HepG2 (cell line): ENCODE results near the gene PLIN4. TPM values are rescaled to one million over a fixed set of nuclear protein-coding genes. Genes with fewer than 3 reads are reported as not detected.

Experiments used
- ESRRA ChIP-seq: sonication (generic); formaldehyde crosslinking; IDR thresholded peaks from 2 replicates; pipeline ENCODE4 v1.5.1; 2020; ENCODE audit warnings: mild to moderate bottlenecking, low read depth, missing genetic modification reagents
- HOXA3 ChIP-seq: sonication (generic); formaldehyde crosslinking; IDR thresholded peaks from 2 replicates; pipeline ENCODE4 v1.5.0; 2020; ENCODE audit warnings: missing genetic modification reagents
- KLF16 ChIP-seq, 2 experiments: sonication (generic) in 1 of 2; formaldehyde crosslinking in 1 of 2; IDR thresholded peaks; 2 replicates each; pipeline versions ENCODE4 v1.6.1 to v1.8.0; 2016 to 2023; ENCODE audit warnings: missing genetic modification reagents in 2 of 2, missing compliant biosample characterization in 1 of 2
- MEIS2 ChIP-seq: sonication (generic); formaldehyde crosslinking; IDR thresholded peaks from 2 replicates; pipeline ENCODE4 v1.9.0; 2021; ENCODE audit warnings: mild to moderate bottlenecking, missing genetic modification reagents
- NFIC ChIP-seq: IDR thresholded peaks from 2 replicates; pipeline ENCODE4 v1.6.1; 2012; ENCODE audit warnings: mild to moderate bottlenecking, low read length, inconsistent platforms
- SALL1 ChIP-seq: sonication (generic); formaldehyde crosslinking; IDR thresholded peaks from 2 replicates; pipeline ENCODE4 v1.8.0; 2022; ENCODE audit warnings: mild to moderate bottlenecking, missing genetic modification reagents
- SETDB1 ChIP-seq: sonication (generic); formaldehyde crosslinking; IDR thresholded peaks from 2 replicates; pipeline ENCODE4 v1.5.1; 2020; ENCODE audit warnings: missing genetic modification reagents, mild to moderate bottlenecking, borderline replicate concordance
- SRY ChIP-seq: sonication (generic); formaldehyde crosslinking; IDR thresholded peaks from 2 replicates; pipeline ENCODE4 v1.8.0; 2022; ENCODE audit warnings: mild to moderate bottlenecking, missing genetic modification reagents
- ZBTB21 ChIP-seq: sonication (generic); formaldehyde crosslinking; IDR thresholded peaks from 2 replicates; pipeline ENCODE4 v1.4.0; 2020; ENCODE audit warnings: missing genetic modification reagents
- ZFP36L2 ChIP-seq: sonication (generic); formaldehyde crosslinking; IDR thresholded peaks from 2 replicates; pipeline ENCODE4 v1.4.0; 2020; ENCODE audit warnings: missing genetic modification reagents
- ZNF232 ChIP-seq: sonication (generic); formaldehyde crosslinking; IDR thresholded peaks from 2 replicates; pipeline ENCODE4 v1.4.0; 2020; ENCODE audit warnings: missing genetic modification reagents, borderline replicate concordance
- ZNF275 ChIP-seq: sonication (generic); formaldehyde crosslinking; IDR thresholded peaks from 2 replicates; pipeline ENCODE4 v1.8.0; 2022; ENCODE audit warnings: missing genetic modification reagents, mild to moderate bottlenecking, inconsistent platforms, borderline replicate concordance
- ZNF496 ChIP-seq: sonication (generic); formaldehyde crosslinking; IDR thresholded peaks from 2 replicates; pipeline ENCODE4 v1.8.1; 2023; ENCODE audit warnings: mild to moderate bottlenecking, moderate library complexity, missing genetic modification reagents; ENCODE audit not compliant: insufficient replicate concordance
- ZNF530 ChIP-seq: sonication (generic); formaldehyde crosslinking; IDR thresholded peaks from 2 replicates; pipeline ENCODE4 v1.5.0; 2020; ENCODE audit warnings: low read depth, mild to moderate bottlenecking, missing genetic modification reagents
- ZNF790 ChIP-seq: sonication (generic); formaldehyde crosslinking; IDR thresholded peaks from 2 replicates; pipeline ENCODE4 v1.8.0; 2022; ENCODE audit warnings: missing genetic modification reagents, mild to moderate bottlenecking, borderline replicate concordance
- polyA plus RNA-seq, 8 experiments: library from polyadenylated mRNA; depleted of rRNA in 3 of 8; stranded (reverse) in 7 of 8; unstranded in 1 of 8; fragments of >200 nt; fragmentation: Illumina TruSeq in 4 of 8; extraction: Trizol in 4 of 8; gene quantifications; 2 replicates each; pipeline versions ENCODE4 v1.2.1 to v1.2.3, GENCODE V29; 2011 to 2016; ENCODE audit warnings: low read depth in 4 of 8, missing spikeins in 1 of 8, mixed read lengths in 1 of 8; ENCODE audit not compliant: insufficient read depth in 1 of 8
- total RNA-seq, 5 experiments: library from RNA; depleted of rRNA; stranded (reverse); fragments of >200 nt; fragmentation: Illumina TruSeq; extraction: Trizol; gene quantifications; 2 replicates each; pipeline ENCODE4 v1.2.3, GENCODE V29; 2016; ENCODE audit warnings: low read depth in 1 of 5
- TF ChIP-seq, protein P1 (sequence below), 2 experiments: sonication (generic) in 1 of 2; formaldehyde crosslinking in 1 of 2; IDR thresholded peaks; 2 replicates each; pipeline versions ENCODE4 v1.4.0 to v1.6.1; 2018 to 2020; ENCODE audit warnings: missing genetic modification reagents in 2 of 2, borderline replicate concordance in 1 of 2, low read depth in 1 of 2, mild to moderate bottlenecking in 1 of 2, missing biosample characterization in 1 of 2
- TF ChIP-seq, protein P2 (sequence below): sonication (generic); formaldehyde crosslinking; IDR thresholded peaks from 2 replicates; pipeline ENCODE4 v1.9.0; 2021; ENCODE audit warnings: missing genetic modification reagents, borderline replicate concordance
- TF ChIP-seq, protein P3 (sequence below): IDR thresholded peaks from 2 replicates; pipeline ENCODE4 v1.6.1; 2016; ENCODE audit warnings: missing genetic modification reagents, missing compliant biosample characterization
- TF ChIP-seq, protein P4 (sequence below): sonication (generic); formaldehyde crosslinking; IDR thresholded peaks from 2 replicates; pipeline ENCODE4 v1.4.0; 2020; ENCODE audit warnings: mild to moderate bottlenecking, missing genetic modification reagents

Gene PLIN4
- total and polyA plus RNA-seq, 2 of the 13 experiments (the other 11 are each of a cell fraction or from before 2014, with no cell fraction given) = 1.1 to 1.3 TPM

DNA sequence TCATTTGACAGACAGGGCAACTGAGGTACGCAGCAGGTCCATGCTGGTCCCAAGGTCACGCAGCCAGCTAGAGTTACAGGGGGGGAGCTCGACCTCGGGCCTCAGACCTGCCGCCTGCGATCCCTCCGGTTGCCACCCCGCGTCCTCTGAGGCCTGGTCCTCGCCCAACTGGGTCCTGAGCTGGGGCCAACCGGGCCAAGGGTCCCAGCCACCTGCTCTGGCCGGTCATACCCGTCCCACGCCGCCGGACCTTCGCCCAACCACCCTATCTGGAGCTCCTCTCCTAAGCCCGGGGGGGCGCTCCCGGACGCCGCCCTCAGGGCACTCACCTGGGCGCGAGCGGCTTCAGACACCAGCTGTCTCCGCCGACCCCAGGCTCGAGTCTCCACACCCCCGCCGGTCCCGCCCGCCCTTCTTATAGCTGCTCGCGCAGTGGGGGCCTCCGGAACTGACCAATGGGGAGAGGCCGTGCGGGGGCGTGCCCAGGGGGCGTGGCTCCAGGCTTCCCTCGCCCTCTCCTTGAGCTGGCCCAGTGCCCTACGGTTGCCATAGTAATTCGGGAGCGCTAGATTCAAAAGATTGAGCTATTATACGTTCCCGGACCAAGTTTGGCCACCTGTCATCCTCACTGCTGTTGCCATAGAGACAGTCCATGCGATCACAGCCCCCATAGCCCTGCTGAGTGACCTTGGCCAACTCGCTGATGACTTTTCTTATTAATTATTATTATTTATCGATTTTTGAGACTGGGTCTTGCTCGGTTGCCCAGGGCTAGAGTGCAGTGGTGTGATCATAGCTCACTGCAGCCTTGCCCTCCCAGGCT is 16.8 kb upstream of the PLIN4 start, which contains the start of gene PLIN5 (continued):
- TF ChIP-seq MEIS2 (CRISPR knock-in tag) (no peak), ZBTB21 (CRISPR knock-in tag) (no peak), NFIC (no peak), ZNF232 (CRISPR knock-in tag) (no peak), SRY (no peak), HOXA3 (CRISPR knock-in tag) (no peak; the same call in 1 of the 2 replicates), ZNF275 (no peak), SETDB1 (CRISPR knock-in tag) (no peak), ESRRA (CRISPR knock-in tag) (no peak), ZNF530 (CRISPR knock-in tag) (no peak), SALL1 (CRISPR knock-in tag) (peak; percentile 42), KLF16 (CRISPR knock-in tag; IDR thresholded peaks at IDR 0.05) (0 out of 4 replicates have a peak, but pooled peaks of 1 of the 2 experiments have one; percentile 78), ZNF496 (CRISPR knock-in tag) (no peak), ZFP36L2 (CRISPR knock-in tag) (no peak), ZNF790 (CRISPR knock-in tag) (no peak)
- TF ChIP-seq, protein P1, sequence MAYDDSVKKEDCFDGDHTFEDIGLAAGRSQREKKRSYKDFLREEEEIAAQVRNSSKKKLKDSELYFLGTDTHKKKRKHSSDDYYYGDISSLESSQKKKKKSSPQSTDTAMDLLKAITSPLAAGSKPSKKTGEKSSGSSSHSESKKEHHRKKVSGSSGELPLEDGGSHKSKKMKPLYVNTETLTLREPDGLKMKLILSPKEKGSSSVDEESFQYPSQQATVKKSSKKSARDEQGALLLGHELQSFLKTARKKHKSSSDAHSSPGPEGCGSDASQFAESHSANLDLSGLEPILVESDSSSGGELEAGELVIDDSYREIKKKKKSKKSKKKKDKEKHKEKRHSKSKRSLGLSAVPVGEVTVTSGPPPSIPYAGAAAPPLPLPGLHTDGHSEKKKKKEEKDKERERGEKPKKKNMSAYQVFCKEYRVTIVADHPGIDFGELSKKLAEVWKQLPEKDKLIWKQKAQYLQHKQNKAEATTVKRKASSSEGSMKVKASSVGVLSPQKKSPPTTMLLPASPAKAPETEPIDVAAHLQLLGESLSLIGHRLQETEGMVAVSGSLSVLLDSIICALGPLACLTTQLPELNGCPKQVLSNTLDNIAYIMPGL (CRISPR knock-in tag; IDR thresholded peaks at IDR 0.05; ENCODE audit: borderline replicate concordance in 1 of 2, low read depth in 1 of 2) = no peak; a peak in 1 of 4 replicates
- TF ChIP-seq, protein P2, sequence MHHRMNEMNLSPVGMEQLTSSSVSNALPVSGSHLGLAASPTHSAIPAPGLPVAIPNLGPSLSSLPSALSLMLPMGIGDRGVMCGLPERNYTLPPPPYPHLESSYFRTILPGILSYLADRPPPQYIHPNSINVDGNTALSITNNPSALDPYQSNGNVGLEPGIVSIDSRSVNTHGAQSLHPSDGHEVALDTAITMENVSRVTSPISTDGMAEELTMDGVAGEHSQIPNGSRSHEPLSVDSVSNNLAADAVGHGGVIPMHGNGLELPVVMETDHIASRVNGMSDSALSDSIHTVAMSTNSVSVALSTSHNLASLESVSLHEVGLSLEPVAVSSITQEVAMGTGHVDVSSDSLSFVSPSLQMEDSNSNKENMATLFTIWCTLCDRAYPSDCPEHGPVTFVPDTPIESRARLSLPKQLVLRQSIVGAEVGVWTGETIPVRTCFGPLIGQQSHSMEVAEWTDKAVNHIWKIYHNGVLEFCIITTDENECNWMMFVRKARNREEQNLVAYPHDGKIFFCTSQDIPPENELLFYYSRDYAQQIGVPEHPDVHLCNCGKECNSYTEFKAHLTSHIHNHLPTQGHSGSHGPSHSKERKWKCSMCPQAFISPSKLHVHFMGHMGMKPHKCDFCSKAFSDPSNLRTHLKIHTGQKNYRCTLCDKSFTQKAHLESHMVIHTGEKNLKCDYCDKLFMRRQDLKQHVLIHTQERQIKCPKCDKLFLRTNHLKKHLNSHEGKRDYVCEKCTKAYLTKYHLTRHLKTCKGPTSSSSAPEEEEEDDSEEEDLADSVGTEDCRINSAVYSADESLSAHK = no peak
- TF ChIP-seq, protein P3, sequence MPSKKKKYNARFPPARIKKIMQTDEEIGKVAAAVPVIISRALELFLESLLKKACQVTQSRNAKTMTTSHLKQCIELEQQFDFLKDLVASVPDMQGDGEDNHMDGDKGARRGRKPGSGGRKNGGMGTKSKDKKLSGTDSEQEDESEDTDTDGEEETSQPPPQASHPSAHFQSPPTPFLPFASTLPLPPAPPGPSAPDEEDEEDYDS (CRISPR knock-in tag) = peak; percentile 96
- TF ChIP-seq, protein P4, sequence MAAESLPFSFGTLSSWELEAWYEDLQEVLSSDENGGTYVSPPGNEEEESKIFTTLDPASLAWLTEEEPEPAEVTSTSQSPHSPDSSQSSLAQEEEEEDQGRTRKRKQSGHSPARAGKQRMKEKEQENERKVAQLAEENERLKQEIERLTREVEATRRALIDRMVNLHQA (CRISPR knock-in tag) = no peak
